Head of caudate nucleus (tissue), 42 donors: Measurements from ENCODE around the gene CARD9.

ENCODE experiments used
- DNase-seq, 42 donors: peaks; one replicate each; pipeline versions ENCODE4 v3.0.0 to v3.0.0-alpha.2; 2020 to 2021; ENCODE audit warnings: mixed read lengths in 7 of 42
- intact Hi-C: fragments of 100-400 bp; cut with DNase I; formaldehyde crosslinking; loops from one replicate; pipeline ENCODE4 v1.15.0; 2022

CARD9 gene

DNA sequence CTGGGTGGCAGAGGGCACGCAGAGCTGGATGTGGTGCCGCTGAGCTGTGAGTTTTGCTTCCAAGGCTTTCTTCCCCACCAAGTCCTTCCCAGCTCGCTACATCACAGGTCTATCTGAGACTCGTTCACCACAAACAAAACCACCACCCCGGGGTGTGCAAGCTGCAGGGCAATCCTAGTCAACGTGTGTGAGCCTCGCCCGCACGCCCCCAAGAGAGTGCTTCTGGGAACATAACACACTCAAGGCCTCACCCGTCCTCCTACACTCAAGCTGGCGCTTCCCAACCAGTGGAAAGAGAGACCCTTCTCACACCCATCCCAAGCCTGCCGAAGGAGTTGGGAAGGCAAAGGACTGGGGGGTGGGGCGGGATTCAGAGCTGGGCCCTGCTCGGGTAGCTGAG lies 15.9 kb upstream of the CARD9 start:
- peak in 41 of 42 donors; percentile 38 to 91 (median 70) for DNase-seq
- intact Hi-C loops: no loop called here

DNA sequence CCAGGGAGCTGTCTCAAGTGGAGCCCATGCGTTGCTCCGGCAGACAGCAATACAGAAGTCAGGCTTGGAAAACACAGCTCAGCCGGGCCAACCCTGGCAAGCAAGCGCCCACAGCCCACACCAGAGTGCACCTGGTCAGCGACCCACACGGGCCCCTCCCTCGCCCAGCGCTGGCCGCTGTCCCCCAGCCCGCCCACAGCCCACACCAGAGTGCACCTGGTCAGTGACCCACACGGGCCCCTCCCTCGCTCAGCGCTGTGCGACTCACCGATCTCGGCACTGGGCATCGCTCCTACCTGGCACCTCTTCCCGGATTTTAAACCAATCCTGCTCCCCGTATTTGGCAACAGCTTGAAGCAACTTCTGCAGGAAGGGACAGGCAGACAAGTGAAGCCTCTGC lies 13.7 kb upstream of the CARD9 start:
- DNase-seq: no peak
- intact Hi-C loops: no loop called here

DNA sequence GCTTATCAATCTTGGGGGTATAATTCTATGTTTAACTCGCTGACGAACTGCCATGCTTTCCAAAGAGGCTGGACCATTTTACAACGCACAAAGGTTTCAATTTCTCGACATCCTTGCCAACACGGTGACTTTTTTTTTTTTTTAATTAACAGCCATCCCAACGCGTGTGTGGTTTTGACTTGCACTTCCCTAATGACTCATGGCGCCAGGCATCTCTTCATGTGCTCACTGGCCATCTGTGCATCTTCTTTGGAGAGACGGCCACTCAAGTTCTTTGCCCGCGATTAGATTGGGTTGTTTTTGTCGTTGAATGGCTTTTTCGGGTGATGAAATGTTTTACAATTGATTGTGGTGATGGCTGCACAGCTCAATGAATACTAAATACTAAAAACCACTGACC lies 12.5 kb upstream of the CARD9 start:
- intact Hi-C loops: no loop called here
- DNase-seq: no peak

DNA sequence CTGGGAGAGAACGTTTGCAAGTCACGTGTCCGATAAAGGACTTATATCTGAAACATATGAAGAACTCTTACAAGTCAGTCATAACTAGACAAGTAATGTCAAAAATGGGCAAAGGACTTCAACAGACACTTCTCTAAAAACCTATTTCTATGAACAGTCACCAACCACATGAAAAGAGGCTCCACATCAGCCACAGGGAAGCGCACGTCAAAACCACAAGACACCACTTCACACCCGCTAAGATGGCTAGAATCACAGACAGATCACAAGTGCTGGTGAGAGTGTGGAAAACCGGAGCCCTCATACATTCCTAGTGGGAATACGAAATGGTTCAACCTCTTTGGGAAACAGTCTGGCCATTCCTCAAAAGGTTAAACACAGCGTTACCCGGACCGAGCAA lies 11.5 kb upstream of the CARD9 start:
- no peak for DNase-seq

DNA sequence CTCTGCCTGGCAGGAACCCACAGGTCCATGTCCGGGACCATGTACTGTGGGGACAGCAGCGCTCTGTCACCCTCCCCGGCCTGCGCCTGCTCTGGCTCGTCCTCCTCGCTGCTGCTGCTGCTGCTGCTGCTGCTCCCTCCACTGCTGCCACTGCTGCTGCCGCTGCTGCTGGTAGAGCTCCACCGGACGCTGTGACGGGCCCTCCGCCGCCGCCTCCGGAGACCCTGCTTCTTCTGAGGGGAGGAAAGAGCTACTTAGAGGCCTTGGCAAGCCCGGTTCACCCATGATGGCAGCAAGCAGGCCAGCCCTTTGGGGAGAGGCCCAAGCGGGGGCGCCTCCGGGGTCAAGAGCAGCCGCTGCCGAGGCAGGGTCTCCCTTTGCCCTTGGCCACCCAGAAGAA lies 10.0 kb upstream of the CARD9 start:
- intact Hi-C loops: no loop called here
- DNase-seq: no peak

More for the DNA sequence above, 11.5 kb upstream of the CARD9 start:
- intact Hi-C loops: no loop called here

DNA sequence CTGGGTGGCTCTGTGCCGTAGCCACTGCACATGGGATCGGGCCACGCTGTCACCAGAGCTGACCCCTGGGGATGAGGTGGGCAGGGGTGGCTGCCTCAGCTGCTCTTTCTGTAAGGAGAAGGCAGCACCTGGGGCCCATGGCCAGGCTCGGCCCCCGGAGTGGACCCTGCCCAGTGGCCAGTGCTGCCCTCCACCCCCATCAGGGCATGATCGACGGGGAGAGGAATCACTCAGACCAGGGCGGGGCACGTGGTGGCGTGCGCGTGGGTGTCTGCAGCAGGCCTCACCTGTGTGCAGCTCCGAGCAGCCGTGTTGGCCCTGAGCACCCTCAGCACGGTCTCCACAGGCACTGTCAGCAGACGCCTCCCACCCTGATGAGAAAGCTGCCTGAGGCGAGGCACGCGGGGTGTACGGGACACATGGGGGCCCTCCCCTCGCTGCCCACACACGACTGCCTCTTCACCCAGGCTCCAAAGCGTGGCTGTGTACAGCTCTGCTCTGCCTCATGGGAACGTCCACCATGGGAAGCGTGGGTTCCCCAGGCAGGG lies 8.6 kb upstream of the CARD9 start:
- intact Hi-C loops: no loop called here
- DNase-seq: peak; percentile 44 to 94 (median 78)

DNA sequence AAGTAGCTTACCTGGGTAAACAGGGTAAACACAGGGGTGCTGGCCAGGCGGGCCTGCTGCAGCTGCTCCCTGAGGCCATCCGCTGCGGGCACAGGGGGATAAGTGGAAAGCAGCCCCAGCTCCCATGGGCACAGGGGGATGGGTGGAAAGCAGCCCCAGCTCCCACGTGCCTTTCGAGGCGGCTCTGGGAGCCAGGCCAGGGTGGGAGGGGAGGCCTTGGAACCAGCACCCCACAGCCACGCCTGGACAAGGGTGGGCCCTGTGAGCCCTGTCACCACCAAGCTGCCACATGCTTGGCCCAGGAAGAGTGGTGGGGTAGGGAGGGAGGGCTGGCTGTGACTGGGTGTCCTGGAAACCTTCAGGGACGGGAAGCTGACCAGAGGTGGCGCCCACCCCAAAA lies 7.8 kb upstream of the CARD9 start:
- peak in 9 of 42 donors; percentile 25 to 54 (median 37) for DNase-seq
- intact Hi-C loops: no loop called here

DNA sequence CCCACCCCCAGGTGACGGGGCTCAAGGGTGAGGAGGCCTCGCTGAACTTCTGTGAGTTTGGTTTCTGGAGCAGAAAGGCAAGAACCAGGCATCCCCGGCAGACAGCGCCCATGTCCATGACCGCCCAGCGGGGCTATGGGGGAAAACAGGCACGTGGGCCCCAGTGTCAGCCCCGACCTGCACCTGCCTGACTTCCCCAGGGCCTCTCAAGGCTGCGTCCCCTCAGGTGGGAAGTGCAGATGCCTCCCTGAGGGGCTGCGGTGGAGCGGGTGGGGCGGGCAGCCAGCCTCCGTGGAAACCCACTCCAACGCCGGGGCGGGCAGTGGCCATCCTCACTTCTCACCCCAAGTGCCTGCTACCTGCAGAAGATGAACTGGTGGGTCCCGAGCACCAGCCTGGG lies 6.9 kb upstream of the CARD9 start:
- intact Hi-C loops: no loop called here
- DNase-seq: no peak

DNA sequence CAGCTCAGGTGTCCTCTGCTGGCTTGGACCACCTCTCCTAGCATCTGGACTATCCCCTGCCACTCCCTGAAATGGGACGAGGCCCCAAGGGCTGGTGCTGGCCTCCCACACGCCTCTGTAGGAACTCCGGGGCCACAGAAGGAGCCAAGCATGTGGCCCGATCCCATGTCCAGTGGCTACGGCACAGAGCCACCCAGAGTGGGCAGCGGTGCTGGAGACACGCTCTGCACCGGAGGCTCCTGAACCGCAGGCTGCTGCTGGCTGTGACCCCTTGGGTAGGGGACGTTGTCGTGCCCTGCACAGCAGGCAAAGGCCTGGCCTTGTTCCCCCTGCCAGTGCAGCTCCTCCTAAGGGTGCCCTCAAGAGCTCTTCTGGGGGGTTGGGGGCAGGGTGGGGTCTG lies 6.4 kb upstream of the CARD9 start:
- intact Hi-C loops: no loop called here
- no peak for DNase-seq

DNA sequence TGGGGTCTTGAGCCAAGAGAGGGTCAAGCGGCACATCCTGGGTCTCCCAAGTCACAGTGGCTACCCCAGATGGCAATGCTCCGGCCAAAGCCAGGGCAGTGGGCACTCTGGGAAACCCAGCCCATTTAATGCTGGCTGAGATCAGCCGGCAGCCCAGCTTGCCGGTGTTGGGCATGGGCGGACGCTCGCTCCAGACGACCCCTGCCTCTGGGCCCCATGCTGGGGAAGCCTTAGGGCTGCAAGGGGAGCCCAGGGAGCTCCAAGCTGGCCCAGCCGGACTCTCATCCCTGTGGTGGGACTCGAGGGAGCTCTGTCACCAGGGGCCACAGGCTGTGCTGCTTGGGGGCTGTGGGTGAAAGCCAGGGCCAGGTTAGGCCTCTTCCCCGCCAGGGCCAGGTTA lies 5.9 kb upstream of the CARD9 start:
- intact Hi-C loops: no loop called here

DNA sequence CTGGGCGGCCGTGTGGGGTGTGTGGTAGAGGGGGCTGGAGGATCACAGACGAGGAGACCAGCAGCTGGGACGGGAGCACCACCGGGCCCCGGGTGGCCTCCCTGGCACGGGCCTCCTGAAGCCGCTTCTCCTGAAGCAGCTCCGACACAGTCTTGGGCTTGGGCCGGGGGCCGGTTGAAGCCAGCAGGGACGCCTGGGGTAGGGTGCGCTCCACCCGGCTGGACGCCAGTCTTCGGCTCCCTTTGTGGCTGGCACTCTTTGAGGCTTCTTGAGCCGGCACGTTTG lies 5.5 kb upstream of the CARD9 start:
- DNase-seq: no peak
- intact Hi-C loops: no loop called here

More for the DNA sequence above, 5.9 kb upstream of the CARD9 start:
- no peak for DNase-seq

DNA sequence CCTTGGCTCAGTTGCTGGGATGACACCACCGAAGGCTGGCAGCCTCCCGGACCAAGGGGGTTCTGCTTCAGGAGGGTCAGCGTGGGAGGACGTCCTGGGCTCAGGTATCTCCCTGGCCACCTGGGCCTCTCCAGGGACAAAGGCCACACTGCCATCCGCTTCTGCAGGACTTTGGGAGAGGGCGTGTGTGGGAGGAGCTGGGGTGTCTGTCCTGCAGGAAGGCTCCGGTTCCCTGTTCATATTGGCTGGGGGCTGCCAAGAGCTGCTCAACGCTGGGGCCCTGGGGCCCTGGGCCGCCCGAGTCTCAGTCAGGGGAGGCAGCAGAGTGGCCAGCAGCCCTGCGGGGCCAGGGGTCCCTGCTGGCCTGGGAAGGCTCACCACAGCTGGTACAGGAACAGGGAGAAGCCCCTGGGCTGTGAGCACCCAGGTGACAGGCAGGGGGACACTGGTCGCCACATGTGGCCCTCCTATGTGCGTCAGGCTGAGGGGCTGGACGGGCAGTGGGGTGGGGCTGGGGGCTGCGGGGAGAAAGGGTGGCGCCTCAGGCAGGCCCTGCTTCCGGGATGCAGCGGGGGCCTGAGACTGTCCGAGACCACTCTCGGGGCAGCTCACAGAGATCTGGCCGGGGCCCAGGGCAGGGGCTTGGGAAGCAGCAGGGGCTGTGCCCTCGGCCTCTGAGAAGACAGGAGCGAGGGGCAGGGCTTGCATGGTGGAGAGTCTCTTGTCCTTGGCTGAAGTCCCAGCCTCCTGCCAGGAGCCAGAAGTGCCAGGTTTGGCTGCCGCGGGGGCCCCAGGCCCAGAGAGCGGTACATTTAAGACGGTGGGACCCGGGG lies 4.9 kb upstream of the CARD9 start:
- no peak for DNase-seq
- intact Hi-C loops: no loop called here

DNA sequence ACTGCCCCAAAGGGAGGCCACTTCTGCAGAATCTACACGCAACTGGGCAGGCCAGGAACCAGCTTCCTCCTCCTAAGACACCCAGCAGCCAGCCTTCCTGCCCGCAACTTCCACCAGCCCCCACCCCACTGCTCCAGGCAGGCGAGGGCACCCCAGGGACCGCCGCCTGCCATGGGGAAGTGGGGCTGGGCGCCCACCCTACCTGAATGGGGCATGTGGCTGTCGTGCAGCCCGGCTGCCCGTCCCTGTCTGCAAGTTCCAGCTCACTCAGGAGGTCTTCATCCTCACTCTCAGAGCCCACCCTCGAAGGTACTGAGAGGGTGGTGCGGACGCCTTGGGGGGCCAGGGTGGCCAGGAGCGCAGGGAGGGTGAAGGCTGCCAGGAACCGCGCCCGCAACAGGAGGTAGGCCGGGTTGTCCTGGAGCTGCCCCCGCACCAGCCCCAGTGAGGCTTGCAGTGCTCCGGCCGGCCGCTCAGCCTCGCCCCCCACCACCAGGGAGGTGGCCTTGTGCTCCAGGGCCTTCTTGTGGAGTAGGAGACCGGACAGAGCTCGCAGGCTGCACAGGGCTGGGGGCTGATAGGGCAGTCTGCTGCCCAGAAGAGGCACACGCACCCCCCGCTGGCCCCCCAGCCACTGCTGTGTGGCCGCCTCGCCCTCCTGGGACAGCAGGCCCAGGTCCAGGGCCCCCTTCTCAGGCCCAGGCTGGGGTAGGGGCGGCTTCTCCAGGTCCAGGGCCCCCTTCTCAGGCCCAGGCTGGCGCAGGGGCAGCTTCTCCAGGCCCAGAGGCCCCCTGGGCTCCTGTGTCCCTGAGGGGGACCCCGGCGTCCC lies 4.1 kb upstream of the CARD9 start:
- intact Hi-C loops: no loop called here
- peak in 4 of 42 donors; percentile 32 to 61 (median 48) for DNase-seq

DNA sequence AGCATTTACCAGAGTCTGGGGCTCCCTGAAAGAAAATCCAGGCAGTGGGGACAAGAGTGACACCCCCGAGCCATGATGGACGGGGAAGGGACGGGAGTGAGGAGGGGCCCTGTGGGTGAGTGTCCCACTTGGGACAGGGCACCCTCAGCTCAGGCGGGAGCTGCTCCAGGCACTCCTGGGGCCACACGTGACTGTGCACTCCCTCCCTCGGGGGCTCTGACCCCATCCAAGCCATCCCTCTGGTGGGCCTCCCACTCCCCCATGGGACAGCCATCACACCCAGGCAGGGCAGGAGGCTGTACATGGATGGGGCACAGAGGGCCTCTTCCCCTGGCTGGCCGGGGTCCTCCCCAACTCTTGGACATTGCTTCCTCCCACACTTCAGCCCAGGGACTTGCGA lies 3.0 kb upstream of the CARD9 start:
- intact Hi-C loops: no loop called here
- DNase-seq: no peak

DNA sequence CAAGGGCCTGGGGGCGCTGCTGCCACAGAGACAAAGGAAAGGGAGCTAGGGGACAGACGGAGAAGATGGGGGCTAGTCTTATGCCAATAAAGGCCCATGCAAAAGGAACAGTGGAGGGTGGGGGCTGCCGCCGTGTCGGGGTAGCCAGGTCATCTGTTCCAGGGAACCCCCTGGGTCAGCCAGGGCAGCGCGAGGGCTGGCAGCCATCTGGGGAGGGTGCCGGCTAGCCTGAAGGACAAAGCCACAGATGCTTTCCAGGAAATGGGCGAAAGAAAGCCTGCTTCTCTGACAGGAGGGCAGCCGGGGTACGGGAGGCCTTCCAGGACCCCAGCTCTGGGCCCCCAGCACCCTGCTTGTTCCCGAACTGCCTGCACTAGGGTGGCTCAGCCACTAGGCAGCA lies 1.6 kb upstream of the CARD9 start:
- intact Hi-C loops: no loop called here
- DNase-seq: no peak

DNA sequence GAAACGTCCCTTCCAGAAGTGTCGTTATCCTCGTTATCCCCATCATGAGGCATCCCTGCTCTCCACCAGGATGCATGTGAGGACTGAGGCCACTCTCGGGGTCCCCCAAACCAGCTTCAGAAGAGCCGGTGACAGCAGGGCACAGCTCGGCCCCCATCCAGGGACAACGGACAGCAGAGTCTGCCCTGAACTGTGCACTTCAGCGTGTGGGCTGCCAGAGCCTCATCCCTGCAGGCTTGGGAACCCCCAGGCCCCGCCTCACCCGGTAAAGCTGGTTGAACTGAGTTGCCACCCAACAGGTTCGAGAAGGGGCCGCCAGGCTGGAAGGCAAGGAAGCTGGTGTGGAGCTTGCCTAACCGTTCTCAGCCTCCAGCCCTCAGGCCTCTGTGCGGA lies 710 bp upstream of the CARD9 start:
- DNase-seq: no peak
- intact Hi-C loops: no loop called here

DNA sequence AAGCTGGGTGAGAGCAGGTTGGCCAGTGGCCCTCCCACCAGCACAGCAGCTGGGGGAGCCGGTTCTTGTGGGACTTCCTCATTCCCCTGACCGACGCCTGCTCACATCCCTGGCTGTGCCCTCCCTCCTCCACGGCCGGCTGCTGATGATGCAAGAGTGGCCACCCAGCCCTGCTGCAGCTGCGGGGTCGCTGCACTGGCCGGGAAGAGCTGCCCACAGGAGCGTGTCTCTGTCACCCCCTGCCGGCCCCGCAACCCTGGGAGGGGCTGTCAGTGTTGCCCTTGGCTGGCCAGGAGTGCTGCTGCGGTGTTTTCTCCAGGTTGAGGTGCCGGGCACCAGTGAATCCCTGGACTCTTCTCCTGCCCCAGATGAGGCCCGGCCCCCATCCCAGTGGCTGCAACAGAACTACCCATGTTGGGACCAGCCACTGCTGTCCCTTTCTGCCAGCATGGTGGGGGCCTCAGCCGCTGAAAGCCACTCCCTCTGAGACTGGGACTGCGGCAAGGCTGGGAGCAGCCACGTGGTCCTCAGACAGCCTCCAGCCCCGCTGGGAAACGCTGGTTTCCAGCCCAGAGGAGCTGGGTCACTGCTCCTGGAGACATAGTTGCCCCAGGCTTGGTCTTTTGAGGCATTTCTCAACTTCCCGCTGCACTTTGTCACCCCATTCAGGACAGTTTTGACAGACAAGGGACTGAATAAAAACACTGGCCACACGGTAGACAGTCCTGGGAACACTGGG lies 739 bp downstream of the CARD9 start:
- DNase-seq: peak in 35 of 42 donors; percentile 21 to 71 (median 49)
- intact Hi-C loops: no loop called here

DNA sequence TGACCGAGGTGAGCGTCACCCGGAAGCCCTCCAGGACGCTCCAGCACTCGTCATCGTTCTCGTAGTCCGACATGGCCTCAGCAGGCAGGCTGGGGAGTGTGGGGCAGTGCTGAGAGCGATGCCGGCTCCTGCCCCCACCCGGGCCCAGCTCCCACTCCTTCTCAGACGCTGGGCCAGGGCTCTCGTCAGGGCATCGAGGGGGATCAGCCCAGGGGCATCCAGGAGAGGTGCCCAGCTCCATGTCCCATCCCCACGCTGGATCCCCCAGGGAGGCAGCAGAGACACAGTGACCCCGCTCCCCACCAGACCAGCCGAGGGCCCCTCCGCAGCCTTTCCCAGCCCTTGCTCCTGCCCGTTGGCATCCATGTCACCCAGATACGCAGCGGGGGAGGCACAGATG lies 1.5 kb downstream of the CARD9 start:
- intact Hi-C loops: no loop called here
- no peak for DNase-seq

DNA sequence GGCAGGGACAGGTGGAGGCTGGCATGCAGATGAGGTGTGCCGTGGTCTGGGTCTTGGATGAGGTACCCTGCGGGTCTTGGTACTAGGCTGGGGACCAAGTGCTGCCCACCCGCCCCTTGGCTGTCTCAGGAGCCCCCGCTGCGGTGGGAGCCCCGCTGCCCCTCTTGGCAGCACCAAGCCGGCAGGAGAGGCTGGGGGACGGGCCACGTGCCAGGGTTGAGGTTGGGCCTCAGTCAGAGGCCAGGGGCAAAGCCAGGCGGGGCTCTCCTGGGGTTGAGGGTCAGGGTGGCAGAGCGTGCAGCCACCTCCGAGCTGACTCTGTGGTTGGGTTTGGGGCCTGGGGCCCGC lies 2.0 kb downstream of the CARD9 start:
- intact Hi-C loops: no loop called here
- no peak for DNase-seq
